GM23338 (cell line): ENCODE results near the gene PLA2G6.
A peak's percentile ranks its signal among the peaks of the same experiment; 100 is the strongest.

Experiments used
- CREB1 ChIP-seq: fragments of 250-450 bp; sonication (Bioruptor Pico); IDR thresholded peaks from 2 replicates; pipeline ENCODE4 v1.5.0; 2020; ENCODE audit warnings: low read depth, mild to moderate bottlenecking, moderate library complexity
- EZH2 ChIP-seq: fragments of 200-600 bp; sonication (generic); IDR thresholded peaks from one replicate; pipeline ENCODE4 v1.8.0; 2017; ENCODE audit warnings: antibody characterized with exemption, mild to moderate bottlenecking, low read depth; ENCODE audit not compliant: unreplicated experiment
- EZH2phosphoT487 ChIP-seq: fragments of 200-600 bp; sonication (generic); IDR thresholded peaks from one replicate; pipeline ENCODE4 v1.8.1; 2018; ENCODE audit warnings: antibody characterized with exemption; ENCODE audit not compliant: unreplicated experiment
- JUNB ChIP-seq: IDR thresholded peaks from one replicate; pipeline ENCODE4 v1.6.1; 2016; ENCODE audit warnings: antibody characterized with exemption; ENCODE audit not compliant: unreplicated experiment
- NANOG ChIP-seq: IDR thresholded peaks from 2 replicates; pipeline ENCODE4 v1.6.1; 2016; ENCODE audit warnings: antibody characterized with exemption, borderline replicate concordance
- POLR2AphosphoS5 ChIP-seq: IDR thresholded peaks from 2 replicates; pipeline ENCODE4 v1.6.1; 2016; ENCODE audit warnings: antibody characterized with exemption, low read depth
- REST ChIP-seq: IDR thresholded peaks from one replicate; pipeline ENCODE4 v1.6.1; 2018; ENCODE audit warnings: antibody characterized with exemption; ENCODE audit not compliant: unreplicated experiment
- STAT1 ChIP-seq: IDR thresholded peaks from one replicate; pipeline ENCODE4 v1.6.1; 2016; ENCODE audit warnings: antibody characterized with exemption; ENCODE audit not compliant: unreplicated experiment
- ZNF331 ChIP-seq: fragments of 250-450 bp; sonication (Bioruptor Pico); IDR thresholded peaks from 2 replicates; pipeline ENCODE4 v1.5.0; 2020; ENCODE audit warnings: low read depth, mild to moderate bottlenecking, moderate library complexity
- ZNF462 ChIP-seq: fragments of 250-450 bp; sonication (Bioruptor Pico); IDR thresholded peaks from 2 replicates; pipeline ENCODE4 v1.5.0; 2020; ENCODE audit warnings: mild to moderate bottlenecking, moderate library complexity
- TF ChIP-seq, protein P1 (sequence below), 2 experiments: fragments of 200-600 bp in 1 of 2; sonication (generic) in 1 of 2; conservative IDR thresholded peaks; 2 replicates each; pipeline versions ENCODE4 v1.5.1 to v1.6.1; 2016 to 2017; ENCODE audit warnings: antibody characterized with exemption in 2 of 2, low read depth in 2 of 2, mild to moderate bottlenecking in 2 of 2, moderate library complexity in 1 of 2
- TF ChIP-seq, protein P2 (sequence below): IDR thresholded peaks from 2 replicates; pipeline ENCODE4 v1.6.1; 2016; ENCODE audit warnings: antibody characterized with exemption

GRCh38 chr22:38181453-38182200 lies at the start of gene PLA2G6:
- TF ChIP-seq, protein P1, sequence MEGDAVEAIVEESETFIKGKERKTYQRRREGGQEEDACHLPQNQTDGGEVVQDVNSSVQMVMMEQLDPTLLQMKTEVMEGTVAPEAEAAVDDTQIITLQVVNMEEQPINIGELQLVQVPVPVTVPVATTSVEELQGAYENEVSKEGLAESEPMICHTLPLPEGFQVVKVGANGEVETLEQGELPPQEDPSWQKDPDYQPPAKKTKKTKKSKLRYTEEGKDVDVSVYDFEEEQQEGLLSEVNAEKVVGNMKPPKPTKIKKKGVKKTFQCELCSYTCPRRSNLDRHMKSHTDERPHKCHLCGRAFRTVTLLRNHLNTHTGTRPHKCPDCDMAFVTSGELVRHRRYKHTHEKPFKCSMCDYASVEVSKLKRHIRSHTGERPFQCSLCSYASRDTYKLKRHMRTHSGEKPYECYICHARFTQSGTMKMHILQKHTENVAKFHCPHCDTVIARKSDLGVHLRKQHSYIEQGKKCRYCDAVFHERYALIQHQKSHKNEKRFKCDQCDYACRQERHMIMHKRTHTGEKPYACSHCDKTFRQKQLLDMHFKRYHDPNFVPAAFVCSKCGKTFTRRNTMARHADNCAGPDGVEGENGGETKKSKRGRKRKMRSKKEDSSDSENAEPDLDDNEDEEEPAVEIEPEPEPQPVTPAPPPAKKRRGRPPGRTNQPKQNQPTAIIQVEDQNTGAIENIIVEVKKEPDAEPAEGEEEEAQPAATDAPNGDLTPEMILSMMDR (conservative IDR thresholded peaks at IDR 0.05; ENCODE audit: low read depth in 2 of 2), result no peak
- TF ChIP-seq NANOG (no peak), EZH2 (no peak), POLR2AphosphoS5 (peak; percentile 20; the same call in 1 of the 2 replicates), EZH2phosphoT487 (no peak), CREB1 (CRISPR knock-in tag) (0 out of 2 replicates have a peak, but pooled peaks have one; percentile 38), REST (no peak), STAT1 (no peak), JUNB (no peak), ZNF331 (no peak), ZNF462 (no peak)
- TF ChIP-seq, protein P2, sequence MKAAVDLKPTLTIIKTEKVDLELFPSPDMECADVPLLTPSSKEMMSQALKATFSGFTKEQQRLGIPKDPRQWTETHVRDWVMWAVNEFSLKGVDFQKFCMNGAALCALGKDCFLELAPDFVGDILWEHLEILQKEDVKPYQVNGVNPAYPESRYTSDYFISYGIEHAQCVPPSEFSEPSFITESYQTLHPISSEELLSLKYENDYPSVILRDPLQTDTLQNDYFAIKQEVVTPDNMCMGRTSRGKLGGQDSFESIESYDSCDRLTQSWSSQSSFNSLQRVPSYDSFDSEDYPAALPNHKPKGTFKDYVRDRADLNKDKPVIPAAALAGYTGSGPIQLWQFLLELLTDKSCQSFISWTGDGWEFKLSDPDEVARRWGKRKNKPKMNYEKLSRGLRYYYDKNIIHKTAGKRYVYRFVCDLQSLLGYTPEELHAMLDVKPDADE, result 0 out of 2 replicates have a peak, but pooled peaks have one; percentile 41
